ENCODE data around the gene PRR16.
"Not testable (repeated sequence)": the region's sequence is repeated elsewhere in the genome, so short reads cannot be mapped to it uniquely, and the experiment has no call there.

PRR16 gene

GRCh38 chr5:120678279-120678678 is 214.2 kb downstream of the PRR16 start:
- no peak for DNase-seq

GRCh38 chr5:120682851-120683250 is 218.8 kb downstream of the PRR16 start:
- no peak for DNase-seq

- DNase-seq = no peak
These were observed 219.5 kb downstream of the PRR16 start for GRCh38 chr5:120683580-120683979.

- no peak for DNase-seq
These were observed 220.1 kb downstream of the PRR16 start for GRCh38 chr5:120684213-120684612.

GRCh38 chr5:120684749-120685415 is 220.8 kb downstream of the PRR16 start:
- no peak for DNase-seq

- no peak for DNase-seq
These were observed 226.7 kb downstream of the PRR16 start for GRCh38 chr5:120690621-120691407.

- no peak for DNase-seq
These were observed 228.2 kb downstream of the PRR16 start for GRCh38 chr5:120692325-120692724.

- no peak for DNase-seq
These were observed 231.3 kb downstream of the PRR16 start for GRCh38 chr5:120695368-120695880.

- no peak for DNase-seq
These were observed 233.0 kb downstream of the PRR16 start for GRCh38 chr5:120697147-120697546.

- not testable (repeated sequence) for DNase-seq
These were observed 233.7 kb downstream of the PRR16 start for GRCh38 chr5:120697670-120698327.

- DNase-seq = not testable (repeated sequence)
These were observed 236.6 kb downstream of the PRR16 start for GRCh38 chr5:120700653-120701052.

GRCh38 chr5:120702817-120703538 is 238.9 kb downstream of the PRR16 start:
- DNase-seq = not testable (repeated sequence)

GRCh38 chr5:120703918-120704587 is 240.0 kb downstream of the PRR16 start:
- DNase-seq = no peak

- no peak for DNase-seq
These were observed 242.8 kb downstream of the PRR16 start for GRCh38 chr5:120706877-120707276.

GRCh38 chr5:120717381-120717780 is 253.3 kb downstream of the PRR16 start:
- DNase-seq = no peak

GRCh38 chr5:120730214-120730613 is 266.1 kb downstream of the PRR16 start:
- no peak for DNase-seq

- DNase-seq = no peak
These were observed 269.9 kb downstream of the PRR16 start for GRCh38 chr5:120734033-120734432.

GRCh38 chr5:120735076-120735475 is 271.0 kb downstream of the PRR16 start:
- DNase-seq = no peak
